HG03469 (cell line): ENCODE results near the gene TMEM205.
"Not testable (repeated sequence)": the region's sequence is repeated elsewhere in the genome, so short reads cannot be mapped to it uniquely, and the experiment has no call there.

Experiments used
- ATAC-seq: cut with Tn5 transposase; IDR thresholded peaks from one replicate; pipeline ENCODE4 v1.9.1; 2021; ENCODE audit warnings: mild to moderate bottlenecking, moderate library complexity, moderate number of reproducible peaks; ENCODE audit not compliant: unreplicated experiment

TMEM205 gene

DNA sequence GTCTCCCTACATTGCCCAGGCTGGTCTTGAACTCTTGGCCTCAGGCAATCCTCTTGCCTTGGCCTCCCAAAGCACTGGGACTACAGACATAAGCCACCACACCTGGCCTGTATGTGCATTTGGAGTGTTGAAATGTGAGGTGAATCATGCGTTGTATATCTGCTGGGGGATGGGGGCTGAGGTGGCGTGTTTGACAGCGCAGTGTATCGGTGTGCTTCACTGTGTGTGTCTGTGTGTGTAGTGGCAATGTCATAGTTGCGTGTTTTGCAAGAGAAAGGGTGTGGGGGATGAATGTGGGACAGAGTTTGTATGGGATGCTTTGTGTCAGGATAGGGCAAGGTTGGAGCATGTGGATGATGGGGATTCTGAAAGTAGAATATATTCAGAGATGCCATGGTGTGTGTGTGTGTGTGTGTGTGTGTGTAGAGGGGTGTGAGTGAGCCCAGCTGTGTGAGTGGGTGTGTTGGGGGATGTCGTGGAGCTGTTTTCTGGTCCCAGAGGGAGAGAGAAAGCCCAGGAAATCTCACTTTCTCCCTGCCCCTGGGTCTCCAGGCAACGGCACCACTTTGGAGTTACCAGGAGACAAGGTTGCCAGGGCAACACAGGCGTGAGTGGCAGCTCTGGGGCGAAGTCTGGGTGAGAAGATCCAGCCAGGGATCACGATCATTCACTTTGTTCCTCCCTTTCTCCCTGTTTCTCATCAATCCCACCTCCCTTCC lies 27.3 kb upstream of the TMEM205 start:
- ATAC-seq = no peak

DNA sequence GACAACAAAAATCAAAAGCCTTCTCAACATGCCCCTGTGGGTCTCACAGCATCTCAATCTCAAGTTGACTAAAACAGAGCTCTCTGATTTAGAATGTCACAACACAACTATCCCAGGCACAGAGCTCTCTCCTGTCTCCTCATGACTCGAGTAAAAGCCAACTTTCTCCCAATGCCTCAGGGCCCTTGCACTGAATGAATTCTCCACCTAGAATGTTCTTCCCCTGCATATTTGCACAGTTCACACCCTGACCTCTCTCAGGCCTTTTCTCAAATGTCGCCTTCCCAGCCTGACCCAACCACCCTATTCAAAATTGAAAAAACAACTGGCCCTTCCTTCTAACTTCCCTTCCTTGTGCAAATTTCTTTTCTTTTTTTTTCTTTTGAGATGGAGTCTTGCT lies 24.7 kb upstream of the TMEM205 start:
- no peak for ATAC-seq

DNA sequence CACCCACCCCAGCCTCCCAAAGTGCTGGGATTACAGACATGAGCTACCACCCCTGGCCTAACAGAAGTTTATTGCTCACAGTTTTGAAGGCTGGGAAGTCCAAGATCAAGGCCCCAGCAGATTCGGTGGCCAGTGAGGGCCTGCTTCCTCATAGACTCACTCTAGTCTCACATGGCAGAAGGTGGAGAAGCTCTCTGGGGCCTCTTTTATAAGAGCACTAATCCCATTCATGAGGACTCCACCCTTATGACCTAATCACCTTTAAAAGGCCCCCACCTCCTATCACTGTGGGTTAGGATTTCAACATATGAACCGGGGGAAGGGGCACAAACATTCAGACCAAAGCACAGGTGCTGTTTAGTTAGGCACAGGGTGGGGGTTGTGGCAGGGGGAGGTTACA lies 21.5 kb upstream of the TMEM205 start:
- ATAC-seq = no peak

DNA sequence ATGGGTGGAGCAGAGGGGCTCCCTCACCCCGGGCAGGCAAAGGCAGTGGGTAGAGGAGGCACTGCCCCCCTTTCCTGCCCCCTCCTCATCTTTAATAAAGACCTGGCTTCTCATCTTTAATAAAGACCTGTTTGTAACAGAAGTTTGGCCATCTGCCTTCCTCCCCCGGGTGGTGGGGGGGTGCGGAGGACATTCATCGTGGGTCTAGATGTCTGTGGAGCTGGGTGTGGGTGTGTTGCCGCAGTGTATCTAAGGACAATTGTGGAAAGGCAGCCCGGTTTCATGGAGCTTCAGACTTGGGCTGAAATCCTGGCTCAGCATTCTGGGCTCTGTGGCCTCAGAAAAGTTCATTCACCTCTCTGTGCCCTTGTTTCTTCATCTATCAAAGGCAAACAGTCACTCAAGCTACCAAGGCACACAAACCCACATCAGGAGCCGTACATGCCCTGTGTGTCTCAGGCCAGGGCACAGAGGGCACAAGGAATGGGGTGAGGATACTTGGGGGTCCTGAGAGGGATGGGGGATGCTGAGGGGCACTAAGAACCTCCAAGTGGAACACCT lies 19.6 kb upstream of the TMEM205 start:
- ATAC-seq = no peak

DNA sequence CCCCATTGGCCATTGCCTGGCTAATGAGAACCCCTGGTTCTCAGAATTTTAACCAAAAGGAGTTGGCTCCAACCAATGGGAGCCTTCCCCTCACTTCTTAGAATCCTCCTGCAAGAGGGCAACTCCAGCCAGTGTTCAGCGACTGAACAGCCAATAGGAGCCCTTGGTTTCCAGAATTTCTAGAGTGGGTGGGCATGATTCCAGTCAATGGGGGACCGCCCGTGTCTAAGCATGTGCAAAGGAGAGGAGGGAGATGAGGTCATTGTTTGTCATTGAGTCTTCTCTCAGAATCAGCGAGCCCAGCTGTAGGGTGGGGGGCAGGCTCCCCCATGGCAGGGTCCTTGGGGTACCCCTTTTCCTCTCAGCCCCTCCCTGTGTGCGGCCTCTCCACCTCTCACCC lies 18.9 kb upstream of the TMEM205 start:
- no peak for ATAC-seq

DNA sequence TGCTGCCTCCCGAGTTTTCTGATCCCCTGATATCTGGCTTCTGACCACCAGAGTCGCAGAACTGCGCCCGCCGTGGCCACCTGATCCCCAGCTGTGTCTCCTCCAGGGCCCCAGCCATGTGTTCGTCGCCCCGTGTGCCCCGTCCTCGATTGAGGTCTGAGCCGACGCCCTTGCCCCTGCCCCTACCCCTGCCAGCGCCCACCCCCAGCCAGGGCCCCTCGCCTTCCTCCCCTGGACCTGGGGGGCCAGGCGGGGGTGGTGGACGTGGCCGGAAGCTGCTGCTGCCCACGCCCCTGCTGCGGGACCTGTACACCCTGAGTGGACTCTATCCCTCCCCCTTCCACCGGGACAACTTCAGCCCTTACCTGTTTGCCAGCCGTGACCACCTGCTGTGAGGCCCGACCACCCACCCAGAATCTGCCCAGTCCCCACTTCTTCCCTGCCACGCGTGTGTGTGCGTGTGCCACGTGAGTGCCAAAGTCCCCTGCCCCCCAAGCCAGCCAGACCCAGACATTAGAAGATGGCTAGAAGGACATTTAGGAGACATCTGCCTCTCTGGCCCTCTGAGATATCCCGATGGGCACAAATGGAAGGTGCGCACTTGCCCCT lies 18.3 kb upstream of the TMEM205 start:
- no peak for ATAC-seq

DNA sequence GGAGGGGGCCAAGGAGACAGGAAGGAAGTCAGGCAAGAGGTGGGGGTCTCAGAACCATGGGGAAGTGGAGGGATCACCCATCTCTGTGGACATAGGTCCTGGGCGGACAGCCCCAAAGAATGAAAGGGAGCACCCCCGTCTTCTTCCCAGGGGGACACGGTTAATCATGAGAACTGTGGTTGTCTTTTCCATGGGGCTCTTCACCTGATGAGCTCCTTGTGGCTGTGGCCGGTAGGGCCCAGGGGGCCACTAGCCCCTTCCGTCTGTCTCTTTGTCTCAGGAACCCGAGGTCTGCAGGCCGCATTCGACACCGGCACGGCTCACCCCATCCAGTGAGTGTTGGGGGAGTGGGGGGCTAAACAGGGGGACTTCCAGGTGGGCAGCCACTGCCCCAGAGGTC lies 17.8 kb upstream of the TMEM205 start:
- no peak for ATAC-seq

DNA sequence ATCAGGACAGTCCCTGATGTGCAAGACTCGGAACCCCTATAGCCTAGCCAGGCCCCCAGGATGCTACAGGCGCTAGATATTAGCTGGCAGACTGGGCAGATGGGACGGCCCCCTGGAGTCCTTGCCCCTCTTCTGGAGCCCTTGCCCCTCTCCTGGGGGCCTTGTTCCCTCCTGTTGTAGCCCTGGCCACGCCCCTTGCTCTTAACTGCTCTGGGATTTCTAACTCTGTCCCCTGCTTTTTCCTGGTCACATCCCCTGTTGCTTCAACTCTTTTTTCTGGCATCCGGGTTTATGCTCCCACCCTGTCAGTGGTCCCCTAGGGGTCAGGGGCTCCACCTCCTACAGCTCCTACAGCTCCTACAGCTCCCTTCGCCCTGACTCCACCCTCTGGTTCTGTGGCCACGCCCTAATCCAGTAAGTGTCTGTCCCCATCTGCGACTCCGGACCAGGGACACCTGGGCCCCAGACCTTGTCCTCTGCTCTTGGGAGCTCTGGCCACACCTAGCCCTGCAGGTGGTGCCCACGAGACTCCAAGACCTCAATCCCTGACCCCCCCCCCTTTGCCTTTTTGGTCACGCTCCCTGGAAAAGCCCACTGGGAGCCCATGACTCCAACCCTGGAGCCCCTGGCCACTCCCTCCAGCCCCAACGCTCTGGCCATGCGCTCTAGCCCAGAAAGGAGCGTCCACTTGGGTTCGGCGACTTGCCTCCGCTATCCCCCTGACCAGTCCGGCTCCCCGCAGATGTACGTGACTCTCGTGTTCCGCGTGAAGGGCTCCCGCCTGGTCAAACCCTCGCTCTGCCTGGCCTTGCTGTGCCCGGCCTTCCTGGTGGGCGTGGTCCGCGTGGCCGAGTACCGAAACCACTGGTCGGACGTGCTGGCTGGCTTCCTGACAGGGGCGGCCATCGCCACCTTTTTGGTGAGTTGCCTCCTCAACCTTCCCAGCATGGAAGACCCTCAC lies 16.0 kb upstream of the TMEM205 start:
- ATAC-seq = no peak

DNA sequence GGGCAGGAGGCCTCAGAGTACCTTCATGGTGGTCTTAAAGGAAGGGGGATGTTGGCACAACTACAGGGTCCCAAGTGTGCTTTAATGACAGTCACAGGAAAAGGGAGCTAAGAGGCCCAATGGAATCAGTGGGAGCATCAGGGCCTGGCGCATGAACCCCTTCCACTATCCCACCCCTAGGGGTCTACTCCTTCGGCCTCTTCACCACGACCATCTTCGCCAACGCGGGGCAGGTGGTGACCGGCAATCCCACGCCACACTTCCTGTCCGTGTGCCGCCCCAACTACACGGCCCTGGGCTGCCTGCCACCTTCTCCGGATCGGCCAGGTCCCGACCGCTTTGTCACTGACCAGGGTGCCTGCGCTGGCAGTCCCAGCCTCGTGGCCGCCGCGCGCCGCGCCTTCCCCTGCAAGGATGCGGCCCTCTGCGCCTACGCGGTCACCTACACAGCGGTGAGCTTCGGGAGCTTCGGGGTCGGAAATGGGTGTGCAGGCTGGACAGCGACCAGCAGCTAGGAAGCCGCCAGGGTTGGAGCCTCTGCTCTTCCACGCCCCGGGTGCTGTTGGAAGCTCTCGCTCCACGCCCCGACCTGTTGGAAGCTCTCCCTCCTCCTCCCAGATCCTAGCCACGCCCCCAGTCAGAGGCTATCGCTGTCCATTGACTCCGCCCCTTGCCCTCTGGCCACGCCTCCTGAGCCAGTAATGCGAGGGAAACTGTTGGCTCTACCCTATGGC lies 15.1 kb upstream of the TMEM205 start:
- no peak for ATAC-seq

DNA sequence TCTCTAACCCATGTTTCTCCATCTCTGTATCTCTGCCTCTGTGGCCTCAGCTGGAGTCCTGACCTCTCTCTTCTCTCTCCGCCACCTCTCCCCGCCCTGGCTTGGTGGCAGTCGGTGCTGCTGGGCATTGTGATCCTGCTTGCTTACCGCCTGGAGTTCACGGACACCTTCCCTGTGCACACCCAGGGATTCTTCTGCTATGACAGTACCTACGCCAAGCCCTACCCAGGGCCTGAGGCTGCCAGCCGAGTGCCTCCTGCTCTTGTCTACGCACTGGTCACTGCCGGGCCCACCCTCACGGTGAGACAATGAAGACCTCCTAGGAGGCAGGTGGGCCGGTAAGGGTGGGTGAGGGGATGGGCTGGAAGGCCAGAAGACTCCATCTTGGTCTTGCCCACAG lies 13.4 kb upstream of the TMEM205 start:
- no peak for ATAC-seq

DNA sequence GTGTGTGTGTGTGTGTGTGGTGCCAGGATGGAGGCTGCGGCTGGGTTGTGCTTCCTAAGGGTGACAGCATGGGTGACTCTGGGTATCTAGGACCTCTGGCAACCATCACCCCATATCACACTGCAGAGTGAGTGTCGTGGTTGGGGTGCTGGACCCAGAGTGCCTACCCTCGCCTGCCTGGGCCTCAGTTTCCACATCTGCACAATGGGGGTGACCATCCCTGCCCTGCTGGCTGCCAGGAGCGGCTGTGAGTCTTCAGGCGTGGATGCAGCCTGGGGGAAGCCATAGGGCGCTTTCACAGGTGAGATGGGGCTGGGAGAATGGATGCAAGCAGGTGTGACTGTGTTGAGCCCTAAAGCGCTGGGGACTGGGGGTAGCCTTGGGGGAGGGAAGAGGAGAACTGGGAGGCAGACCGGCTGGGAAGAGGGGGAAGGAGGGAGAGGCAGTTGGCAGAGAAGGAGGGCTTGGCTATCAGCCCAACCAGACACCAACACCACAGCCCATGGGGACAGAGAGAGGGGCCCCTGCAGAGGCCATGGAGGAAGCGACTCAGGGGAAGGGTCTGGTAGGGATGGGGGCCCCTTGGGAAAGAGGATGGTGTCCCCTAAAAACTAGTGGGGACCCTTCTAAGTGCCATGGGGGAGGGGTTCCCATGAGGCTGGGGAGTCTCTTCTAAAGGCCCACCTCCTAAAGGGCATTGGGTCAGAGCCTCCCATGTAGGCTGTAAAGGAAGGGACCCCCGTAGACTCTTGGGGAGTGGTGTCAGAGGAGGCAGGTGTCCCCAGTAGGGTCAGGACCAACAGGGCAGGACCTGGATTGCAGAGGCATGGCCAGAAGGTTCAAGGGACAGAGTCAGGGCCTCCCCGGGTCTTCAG lies 10.8 kb upstream of the TMEM205 start:
- ATAC-seq = no peak

DNA sequence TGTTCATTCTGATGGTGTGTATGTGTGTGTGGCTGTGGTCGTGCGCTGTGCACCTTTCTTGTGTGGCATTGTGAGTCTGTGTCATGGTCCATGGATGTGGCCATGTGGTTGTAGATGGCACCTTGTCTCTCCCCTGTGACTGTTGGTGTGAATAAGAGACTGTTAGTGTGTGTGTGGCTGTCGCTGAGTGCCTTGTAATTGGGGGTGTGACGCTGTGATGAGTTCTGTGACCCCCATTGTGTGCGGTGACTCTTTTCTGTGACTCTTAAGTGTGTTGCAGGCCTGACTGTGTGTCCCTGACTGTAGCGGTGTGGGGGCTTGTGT lies 10.0 kb upstream of the TMEM205 start:
- no peak for ATAC-seq

DNA sequence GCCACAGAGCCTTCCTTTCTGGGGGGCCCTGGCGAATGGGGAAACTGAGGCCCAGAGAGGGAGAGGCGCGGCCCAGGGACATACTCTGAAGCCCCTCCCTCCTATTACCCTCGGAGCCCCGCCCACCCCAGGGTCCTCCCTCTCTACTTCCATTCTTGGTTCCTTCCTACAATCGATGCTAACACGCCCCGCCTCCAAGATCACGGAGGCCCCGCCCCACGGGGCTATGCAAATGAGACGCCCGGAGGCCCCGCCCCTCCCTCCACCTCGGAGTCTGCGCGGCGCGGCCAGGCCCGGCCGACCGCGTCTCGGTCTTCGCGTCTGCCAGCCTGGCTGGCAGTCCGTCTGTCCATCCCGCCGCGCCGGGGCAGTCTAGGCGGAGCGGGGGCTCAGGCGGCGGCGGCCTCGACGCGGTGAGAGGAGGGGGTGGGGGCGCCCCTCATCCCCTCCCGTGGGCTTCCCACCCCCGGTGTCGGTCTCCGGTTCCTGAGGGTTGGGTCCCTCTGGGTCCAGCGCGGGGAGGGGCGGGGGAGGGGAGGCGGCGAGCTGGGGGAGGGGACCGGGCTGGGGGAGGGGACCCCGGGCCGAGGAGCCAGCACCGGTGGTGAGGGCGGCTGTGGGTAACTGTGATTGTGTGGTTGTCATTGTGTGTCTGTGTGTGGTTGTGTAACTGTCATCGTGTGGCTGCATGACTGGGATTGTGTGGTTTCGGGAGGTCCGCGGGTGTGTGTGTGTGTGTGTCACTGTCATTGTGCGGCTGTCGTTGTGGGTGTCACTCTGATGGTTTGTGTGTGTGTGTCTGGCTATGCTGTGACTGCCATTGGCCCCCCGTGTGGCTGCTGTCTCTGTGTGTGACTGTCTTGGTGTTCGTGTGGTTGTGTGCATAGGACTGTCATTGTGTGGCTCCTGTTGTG lies 9.3 kb upstream of the TMEM205 start, which contains the start of gene PLPPR2:
Gene PLPPR2, plus strand, starts transcription at position 273 of the 914 bp plus-strand sequence. CDS start 2,242 bp downstream, outside the sequence.
- no peak for ATAC-seq

DNA sequence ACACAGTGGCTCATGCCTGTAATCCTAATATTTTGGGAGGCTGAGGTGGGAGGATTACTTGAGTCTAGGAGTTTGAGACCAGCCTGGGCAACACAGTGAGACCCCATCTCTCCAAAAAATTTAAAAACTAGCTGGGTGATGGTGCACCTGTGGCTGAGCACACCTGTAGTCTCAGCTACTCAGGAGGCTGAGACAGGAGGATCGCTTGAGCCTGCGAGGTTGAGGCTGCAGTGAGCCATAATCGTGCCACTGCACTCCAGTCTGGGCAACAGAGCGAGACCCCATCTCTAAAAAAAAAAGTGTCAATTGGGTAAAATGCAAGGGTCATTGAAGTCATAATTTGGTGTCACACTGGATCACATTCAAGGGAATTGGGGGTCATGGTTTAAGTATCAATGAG lies 8.0 kb upstream of the TMEM205 start:
- ATAC-seq = not testable (repeated sequence)

DNA sequence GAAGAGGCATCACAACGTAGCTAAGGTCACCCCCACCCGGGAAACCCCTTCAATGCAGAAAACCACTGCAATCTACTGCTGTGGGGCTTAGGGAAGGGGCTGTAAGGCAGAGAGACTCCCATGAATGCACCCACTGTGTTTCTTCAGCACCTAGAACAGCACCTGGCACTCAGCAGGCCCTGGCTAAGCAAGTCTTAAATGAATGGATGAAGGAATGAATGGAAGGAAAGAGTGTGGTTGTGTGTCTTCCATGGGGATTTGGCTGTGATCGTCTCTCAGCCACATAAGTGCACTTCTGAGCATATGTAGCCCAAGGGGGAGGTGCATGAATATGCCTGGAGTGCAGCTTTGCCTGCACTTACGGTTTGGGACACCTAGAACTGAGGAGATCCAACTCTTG lies 3.1 kb upstream of the TMEM205 start:
- ATAC-seq = no peak

DNA sequence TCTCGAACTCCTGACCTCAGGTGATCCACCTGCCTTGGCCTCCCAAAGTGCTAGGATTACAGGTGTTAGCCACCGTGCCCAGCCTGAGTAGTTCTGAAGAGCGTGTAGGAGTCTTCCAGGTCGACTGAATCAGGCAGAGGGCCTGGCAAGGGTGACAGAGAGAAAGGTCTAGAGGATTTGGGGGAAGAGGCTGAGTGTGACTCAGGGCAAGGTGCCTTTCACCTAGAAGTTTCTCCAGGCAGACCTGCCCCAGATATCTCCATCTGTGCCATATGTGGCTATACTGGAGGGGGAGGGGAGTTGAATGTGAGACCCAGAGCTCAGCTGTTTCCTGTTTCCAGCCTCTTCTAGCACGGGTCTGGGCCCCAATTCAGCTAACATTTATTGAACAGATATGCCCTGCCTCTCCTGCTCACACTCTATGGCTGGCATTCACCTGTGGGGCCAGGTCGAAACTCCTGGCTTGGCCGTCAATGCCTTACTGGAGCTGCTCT lies 1.5 kb upstream of the TMEM205 start:
- no peak for ATAC-seq

DNA sequence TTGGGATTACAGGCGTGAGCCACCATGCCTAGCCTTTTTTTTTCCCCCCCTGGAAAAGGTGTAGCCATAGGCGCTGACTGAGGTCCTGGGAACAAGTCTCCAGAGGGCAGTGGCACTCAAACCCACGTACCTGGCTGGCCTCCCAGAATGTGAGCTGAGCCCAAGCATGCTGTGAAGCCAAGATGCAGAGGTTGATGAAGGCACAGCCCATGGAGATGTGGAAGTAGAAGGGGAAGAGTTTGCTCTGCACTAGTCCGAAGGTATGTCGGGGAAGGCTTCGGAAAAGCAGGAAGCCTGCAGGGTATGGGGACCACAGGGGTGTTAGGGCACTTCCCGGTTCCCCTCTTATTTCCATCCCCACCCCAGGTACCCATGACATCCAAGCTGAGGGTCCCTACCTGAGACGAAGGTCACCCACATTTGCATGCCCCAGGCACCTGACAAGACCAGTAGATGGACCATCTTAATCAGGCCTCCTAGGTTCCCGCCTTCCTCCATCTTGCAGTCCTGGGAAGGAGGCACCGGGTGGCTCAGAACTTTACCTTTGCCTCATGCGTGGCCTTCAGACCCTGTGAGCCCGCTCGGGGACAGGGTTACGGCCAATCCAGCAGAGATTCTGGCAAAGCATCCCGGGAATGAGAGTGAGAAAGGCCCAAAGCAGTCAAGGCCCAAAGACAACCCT lies 805 bp downstream of the TMEM205 start:
- ATAC-seq = no peak

DNA sequence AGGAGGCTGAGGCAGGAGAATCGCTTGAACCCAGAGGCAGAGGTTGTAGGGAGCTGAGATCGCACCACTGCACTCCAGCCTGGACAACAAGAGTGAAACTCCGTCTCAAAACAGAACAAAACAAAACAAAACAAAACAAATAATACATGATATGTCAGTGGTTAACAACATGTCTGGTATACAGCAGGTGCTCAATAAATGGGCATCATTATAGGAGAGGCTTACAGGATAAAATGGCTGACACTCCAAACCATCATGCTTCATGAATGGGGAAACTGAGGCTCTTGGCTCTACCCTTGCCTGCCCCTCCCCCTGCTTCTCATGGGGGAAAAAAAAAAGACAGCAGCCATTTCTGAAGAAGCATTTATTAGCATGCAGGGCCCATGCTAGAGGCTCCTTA lies 3.6 kb downstream of the TMEM205 start:
- ATAC-seq = no peak
